HuH-7.5 (cell line): Measurements from ENCODE around the gene GPRIN1.
"Not testable (repeated sequence)": the region's sequence is repeated elsewhere in the genome, so short reads cannot be mapped to it uniquely, and the experiment has no call there.

Experiments used
- DNase-seq: peaks from one replicate; pipeline ENCODE4 v3.0.0; 2011; ENCODE audit warnings: low spot score

Gene GPRIN1

DNA sequence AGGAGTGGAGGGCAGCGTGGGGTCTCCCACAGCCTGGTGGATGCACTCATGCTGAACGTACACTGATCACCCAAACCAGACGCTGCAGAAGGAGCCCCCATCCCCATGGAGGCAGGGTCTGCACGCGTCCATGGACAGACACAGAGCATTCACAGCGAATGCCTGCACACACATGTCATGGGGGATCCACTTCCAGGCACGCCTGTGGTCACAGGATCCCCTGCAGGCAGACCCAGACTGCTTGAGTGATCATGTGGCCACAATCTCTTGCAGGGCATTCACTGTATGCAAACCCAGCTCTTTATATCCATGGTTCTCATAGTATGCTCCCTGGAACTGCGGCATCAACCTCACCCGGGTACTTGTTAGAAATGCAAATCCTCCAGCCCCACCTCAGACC, 15.0 kb upstream of the GPRIN1 start:
- no peak for DNase-seq

DNA sequence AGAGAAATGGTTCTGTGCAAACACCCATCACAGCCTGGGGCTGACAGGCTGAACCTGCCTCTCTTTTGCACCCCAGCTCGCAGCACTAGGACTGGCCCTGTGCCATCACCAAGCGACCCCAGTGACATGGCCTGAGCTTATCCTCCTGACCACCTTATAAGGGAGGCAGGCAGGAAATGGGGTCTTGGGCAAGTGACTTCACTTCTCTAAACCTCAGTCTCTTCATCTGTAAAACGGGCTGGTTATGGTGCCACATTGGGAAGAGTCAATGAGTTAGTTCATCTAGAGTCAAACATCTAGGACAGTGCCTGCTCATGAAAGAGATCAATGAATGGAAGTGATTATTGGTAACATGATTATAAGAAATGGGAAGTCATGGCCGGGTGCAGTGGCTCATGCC, 14.2 kb upstream of the GPRIN1 start:
- no peak for DNase-seq

- DNase-seq, result no peak
Measured at GRCh38 chr5:176621661-176622079, 11.7 kb upstream of the GPRIN1 start.

DNA sequence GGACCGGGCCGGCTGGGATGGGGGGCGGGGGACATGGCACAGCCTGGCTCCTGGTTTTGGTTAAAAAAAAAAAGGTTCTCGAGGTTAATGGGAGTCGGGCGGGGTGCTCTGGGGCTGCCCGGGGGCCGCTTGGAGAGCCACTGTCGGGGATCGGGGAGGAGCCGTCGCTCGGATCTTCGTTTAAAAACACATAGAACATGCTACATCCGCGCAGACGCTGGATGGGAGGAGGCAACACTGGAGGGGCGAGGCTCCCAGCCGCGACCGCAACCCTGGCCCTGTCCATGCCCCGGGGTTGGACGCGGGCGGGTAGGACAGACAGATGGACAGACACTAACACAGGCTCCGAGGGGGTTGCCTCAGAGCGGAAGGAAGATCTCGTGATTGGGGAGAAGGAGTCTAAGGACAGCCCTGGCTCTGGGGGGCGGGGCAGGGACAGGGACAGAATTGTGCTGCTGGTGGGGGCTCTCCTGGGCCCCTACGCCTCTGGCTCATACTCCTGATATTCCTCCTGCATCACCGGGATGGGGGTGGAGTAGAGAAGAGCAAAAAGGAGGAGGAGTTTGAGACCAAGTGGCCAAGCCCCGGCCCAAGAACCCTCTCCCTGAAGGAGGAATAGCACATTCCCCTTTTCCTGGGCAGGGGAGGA, 10.5 kb upstream of the GPRIN1 start:
- no peak for DNase-seq

- DNase-seq, result no peak
Measured at GRCh38 chr5:176619569-176620332, 9.8 kb upstream of the GPRIN1 start.

GRCh38 chr5:176619203-176619568, 9.2 kb upstream of the GPRIN1 start:
- DNase-seq, result no peak

DNA sequence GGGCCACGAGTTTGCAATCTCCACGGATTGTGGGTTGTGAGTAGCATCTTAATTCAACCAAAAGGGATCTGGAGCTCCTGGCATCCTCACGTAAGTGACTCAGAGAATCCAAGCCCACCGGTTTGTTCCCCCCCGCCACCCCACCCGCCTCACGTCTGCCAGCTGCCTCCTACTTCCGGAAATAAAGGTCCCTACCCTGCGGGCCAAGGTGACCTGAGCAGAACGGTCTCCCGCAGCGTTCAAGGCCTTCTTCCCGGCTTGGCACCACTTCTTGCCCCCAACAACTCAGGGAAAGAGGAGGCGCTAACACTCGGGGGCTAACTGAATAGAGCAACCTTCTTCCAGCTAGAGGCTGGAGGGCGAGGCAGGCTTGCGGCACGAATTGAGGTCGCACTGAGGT, 8.8 kb upstream of the GPRIN1 start:
- no peak for DNase-seq

GRCh38 chr5:176616511-176616910, 6.6 kb upstream of the GPRIN1 start:
- no peak for DNase-seq

- no peak for DNase-seq
Measured at GRCh38 chr5:176614805-176615478, 5.0 kb upstream of the GPRIN1 start.

GRCh38 chr5:176612855-176613254, 2.9 kb upstream of the GPRIN1 start:
- no peak for DNase-seq

DNA sequence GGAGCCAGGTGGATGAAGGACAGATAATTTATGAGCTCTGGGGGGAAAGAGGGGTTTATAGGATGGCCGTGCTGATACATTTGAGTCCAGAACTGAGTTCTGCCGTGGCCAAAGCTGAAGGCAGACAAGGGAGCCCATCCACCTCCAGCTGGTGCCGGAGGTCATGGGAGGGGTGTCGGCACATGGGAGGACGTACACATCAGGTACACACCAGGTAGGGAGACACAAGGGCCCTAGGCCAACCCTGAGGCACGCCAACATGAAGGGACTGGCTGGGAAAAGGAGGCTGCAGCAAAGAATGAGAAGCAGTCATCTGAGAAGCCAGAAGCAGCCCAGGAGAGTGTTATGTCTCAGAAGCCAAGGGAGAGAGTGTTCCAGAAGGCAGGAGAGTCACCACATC, 2.1 kb upstream of the GPRIN1 start:
- DNase-seq, result no peak

DNA sequence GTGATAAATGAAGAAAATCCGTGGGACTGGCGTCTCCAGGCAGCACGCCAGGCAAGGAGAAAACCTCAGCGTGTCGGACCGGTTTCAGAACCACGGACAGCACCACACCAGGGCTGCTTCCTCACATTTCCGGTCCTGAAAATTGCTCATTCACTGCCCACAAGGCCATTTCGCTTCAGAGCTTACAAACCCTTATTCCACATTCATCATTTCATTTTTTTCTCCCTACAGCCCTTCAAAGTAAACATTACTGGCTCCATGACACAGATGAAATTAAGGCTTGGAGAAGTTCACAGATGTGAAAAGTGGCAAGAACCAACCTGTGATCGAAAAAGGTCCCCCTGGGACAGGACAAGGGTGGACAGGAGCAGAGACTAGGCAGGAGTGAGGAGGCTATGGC, 1.5 kb upstream of the GPRIN1 start:
- DNase-seq, result peak; percentile 84

- peak; percentile 73 for DNase-seq
Measured at GRCh38 chr5:176610435-176610773, 448 bp upstream of the GPRIN1 start.

DNA sequence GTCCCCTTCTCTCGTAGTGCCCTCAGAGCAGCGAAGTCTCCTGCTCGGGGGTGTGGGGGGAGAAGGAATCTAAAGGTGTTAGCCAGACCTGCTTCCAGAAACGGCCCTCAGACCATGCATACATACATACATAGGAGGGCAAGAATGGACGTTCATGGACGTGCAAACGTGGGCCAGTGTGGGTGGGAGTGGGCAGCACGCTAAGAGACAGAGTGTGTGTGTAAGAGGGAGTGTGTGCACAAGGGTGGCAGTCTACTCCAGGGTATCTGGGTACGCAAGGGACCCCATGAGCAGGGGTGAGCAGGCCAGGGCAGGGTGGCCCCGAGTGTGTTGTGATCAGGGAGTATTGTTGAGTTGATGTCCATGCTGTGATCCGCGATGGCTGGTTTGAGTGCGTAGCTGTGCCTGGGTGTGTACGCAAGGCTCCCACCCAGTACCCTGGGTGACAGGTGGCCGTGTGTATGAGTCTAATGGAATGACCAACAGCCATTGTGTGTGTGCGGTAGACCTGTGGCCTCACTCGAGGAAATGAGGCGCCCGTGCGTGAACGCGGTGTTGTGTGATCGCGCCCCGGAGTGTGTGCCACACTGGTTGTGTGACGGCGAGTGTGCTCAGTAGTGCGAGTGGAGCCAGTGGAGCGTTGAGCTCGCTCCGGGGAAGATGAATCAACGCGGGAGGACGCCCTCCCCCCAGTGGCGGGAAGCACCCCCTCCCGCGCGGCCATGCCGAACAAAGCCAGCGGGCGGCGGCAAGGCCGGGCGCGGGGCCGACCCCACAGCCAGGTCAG, 826 bp downstream of the GPRIN1 start:
- no peak for DNase-seq

DNA sequence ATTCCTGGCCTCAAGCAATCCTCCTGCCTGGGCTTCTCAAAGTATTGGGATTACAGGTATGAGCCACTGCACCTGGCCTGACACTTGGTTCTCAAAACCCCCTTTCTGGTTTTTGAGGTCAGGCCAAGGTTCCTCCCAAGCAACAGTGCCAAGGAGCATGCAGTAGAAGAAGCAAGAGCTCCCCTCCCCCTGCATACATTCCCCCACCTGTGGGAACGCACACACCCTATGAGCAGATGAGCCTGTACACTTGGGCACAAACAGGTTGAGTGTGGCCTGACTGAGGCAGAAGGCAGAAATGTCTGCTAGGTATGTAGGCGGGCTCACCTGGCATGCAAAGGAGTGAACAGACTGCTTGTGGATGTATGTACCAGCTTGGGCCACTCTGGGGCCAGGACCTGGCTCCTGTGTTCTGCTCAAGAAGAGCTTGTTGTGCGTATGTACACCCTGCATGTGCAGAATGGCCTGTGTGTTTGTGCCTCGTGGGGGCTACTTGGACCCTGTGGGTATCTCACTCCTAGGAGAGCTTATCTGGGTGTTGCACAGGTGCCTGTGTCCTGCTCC, 1.7 kb downstream of the GPRIN1 start:
- DNase-seq, result no peak

DNA sequence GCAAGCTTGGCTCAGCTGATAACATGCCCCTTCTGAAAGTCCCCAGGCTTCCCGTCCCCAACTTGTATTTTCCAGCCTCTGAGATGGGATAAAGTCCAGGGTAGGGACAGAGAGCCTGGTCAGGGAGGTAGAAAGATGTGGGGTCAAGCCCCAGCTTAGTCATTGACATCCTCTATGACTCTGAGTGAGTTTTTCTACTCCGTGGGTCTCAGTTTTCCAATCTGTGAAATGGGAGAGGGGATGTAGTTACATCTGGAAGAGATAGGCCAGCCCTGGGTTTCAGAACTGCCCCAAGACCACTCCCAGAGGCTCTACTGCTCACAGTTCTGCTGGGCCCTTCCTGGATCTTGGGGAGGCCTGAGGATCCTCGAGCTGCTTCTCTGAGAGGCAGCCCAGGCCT, 3.1 kb downstream of the GPRIN1 start:
- DNase-seq, result no peak

- DNase-seq, result no peak
Measured at GRCh38 chr5:176606032-176606431, 3.9 kb downstream of the GPRIN1 start.

GRCh38 chr5:176603091-176603490, 6.9 kb downstream of the GPRIN1 start:
- no peak for DNase-seq

DNA sequence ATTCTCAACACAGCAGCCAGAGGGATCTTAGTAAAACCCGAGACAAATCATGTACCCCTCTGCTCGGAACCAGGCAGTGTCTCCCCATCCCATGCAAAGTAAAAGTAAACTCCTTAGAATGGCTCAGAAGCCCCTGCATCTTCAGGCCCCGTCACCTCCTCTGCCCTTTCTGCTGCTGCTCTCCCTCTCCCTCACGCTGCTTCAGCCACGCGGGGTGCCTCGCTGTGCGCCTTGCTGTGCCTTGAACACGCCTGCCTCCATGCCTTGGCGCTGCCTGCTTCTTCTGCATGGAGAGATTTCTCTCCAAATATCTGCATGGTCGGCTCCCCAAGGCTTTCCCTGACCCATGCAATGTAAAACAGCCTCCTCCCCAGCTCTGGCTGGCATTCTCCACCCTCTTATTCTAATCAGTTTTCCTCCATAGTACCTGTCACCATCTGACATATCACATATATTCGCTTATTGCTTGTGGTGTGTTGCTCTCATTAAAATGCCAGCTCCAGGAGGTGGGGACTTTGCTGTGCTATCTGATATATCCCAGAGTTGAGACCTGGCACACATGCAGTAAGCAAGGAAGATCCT, 8.0 kb downstream of the GPRIN1 start:
- DNase-seq, result no peak

GRCh38 chr5:176599749-176600430, 10.1 kb downstream of the GPRIN1 start:
- DNase-seq, result not testable (repeated sequence)
